ENCODE results near the gene RNF169.

RNF169 gene

GRCh38 chr11:74719011-74719410 is 29.6 kb upstream of the RNF169 start:
- CTCF ChIA-PET = no interaction called here
- H3K27me3 Mint-ChIP-seq = peaks cover 27% of the 10 kb centered on the region
- no peaks in the 10 kb centered on the region for H3K36me3 Mint-ChIP-seq
- no peaks in the 10 kb centered on the region for H3K4me1 Mint-ChIP-seq
- no peak overlapping the region for H3K4me3 Mint-ChIP-seq
- H3K9me3 Mint-ChIP-seq = no peaks in the 10 kb centered on the region
- DNase-seq = no peak
- no peak overlapping the region for H3K27ac Mint-ChIP-seq

DNA sequence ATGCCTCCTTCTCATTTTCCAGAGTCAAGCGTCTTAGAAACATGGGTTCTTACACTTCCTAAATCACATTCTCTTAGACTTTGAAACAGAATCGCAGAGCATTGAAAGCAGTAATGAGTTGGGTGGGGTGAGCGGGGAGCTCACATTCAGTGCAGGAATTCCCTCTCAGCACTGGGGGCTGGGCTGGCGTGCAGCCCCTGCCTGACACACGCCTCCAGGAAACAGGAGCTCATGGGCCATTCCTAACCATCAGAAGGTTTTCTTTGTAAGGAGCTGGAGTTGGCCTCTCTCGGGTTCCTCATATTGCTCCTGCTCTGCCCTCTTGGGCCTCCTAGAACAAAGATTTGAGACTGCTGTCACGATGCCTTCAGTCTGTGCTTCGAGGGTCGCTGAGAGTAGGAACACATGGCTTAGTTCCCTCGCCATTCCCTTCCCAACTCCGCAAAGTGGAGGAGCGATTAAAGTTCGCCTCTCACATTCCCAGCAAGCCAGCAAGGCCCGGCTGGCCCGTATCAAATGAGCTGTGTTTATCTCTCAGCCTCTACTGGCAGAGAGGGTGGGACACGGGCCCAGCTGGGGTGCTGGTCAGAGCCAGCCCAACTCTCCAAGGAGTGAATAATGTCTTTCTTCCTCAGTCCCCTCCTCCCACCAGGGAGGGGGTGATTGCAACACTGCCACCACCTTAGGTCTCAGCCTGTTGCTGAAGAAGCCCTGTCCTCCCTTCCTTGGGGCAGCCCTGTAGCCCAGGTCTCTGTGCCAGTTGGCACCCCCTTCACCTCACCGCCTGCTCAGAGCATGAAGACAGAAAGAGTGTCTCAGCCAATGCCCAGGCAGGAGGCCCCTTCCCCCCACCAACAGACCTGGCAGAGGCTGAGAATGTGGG is 27.8 kb upstream of the RNF169 start:
- no peak for DNase-seq
- Mint-ChIP-seq H3K4me3 (no peak overlapping the region), H3K9me3 (no peaks in the 10 kb centered on the region), H3K27me3 (peaks cover 43% of the 10 kb centered on the region), H3K27ac (no peak overlapping the region), H3K4me1 (no peaks in the 10 kb centered on the region), H3K36me3 (no peaks in the 10 kb centered on the region)
- CTCF ChIA-PET = interaction anchor here (2.1 kb wide), 1 partner anchor 20 kb away, joined by 10 read pairs; no protein-coding TSS in a partner anchor

- H3K4me1 Mint-ChIP-seq = no peaks in the 10 kb centered on the region
- CTCF ChIA-PET = interaction anchor here (2.1 kb wide), 1 partner anchor 20 kb away, joined by 10 read pairs; no protein-coding TSS in a partner anchor
- H3K27me3 Mint-ChIP-seq = peaks cover 46% of the 10 kb centered on the region
- H3K36me3 Mint-ChIP-seq = no peaks in the 10 kb centered on the region
- no peak for DNase-seq
- no peak overlapping the region for H3K27ac Mint-ChIP-seq
- no peaks in the 10 kb centered on the region for H3K9me3 Mint-ChIP-seq
- H3K4me3 Mint-ChIP-seq = no peak overlapping the region
These were observed 27.2 kb upstream of the RNF169 start for GRCh38 chr11:74721479-74721835.

- no peaks in the 10 kb centered on the region for H3K9me3 Mint-ChIP-seq
- no peaks in the 10 kb centered on the region for H3K4me1 Mint-ChIP-seq
- H3K27me3 Mint-ChIP-seq = peaks cover 56% of the 10 kb centered on the region
- no peak overlapping the region for H3K4me3 Mint-ChIP-seq
- no peak for DNase-seq
- CTCF ChIA-PET = interaction anchor here (2.7 to 4.8 kb wide), 2 partner anchors 11 to 22 kb away, joined by 8 to 62 read pairs; no protein-coding TSS in a partner anchor
- H3K27ac Mint-ChIP-seq = no peak overlapping the region
- no peaks in the 10 kb centered on the region for H3K36me3 Mint-ChIP-seq
These were observed 25.1 kb upstream of the RNF169 start for GRCh38 chr11:74723511-74723910.

DNA sequence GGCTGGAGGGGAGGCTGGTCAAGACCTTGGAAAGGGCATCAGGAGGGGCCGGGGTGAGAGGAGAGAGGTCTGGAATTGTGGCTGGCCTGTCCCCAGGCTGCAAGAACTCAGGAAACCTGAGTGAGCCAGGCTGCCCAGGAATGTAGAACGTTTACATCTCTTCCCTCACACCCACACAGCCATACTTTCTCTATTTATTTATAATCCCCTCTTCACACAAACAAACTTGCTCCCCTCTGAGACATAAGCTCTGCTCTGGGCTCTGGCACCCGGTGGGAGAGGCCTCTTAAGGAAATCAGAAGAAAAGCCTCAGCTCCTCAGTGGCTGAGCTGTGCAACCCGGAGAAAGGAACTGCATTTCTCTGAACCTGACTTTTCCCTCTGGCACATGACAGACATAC is 22.9 kb upstream of the RNF169 start:
- peaks cover 78% of the 10 kb centered on the region for H3K27me3 Mint-ChIP-seq
- no peak for DNase-seq
- H3K9me3 Mint-ChIP-seq = no peaks in the 10 kb centered on the region
- H3K4me3 Mint-ChIP-seq = no peak overlapping the region
- CTCF ChIA-PET = interaction anchor here (0.8 to 4.8 kb wide), 14 partner anchors 9 to 276 kb away, joined by 3 to 62 read pairs (median 4); no protein-coding TSS in a partner anchor
- no peaks in the 10 kb centered on the region for H3K36me3 Mint-ChIP-seq
- H3K27ac Mint-ChIP-seq = no peak overlapping the region
- no peaks in the 10 kb centered on the region for H3K4me1 Mint-ChIP-seq

DNA sequence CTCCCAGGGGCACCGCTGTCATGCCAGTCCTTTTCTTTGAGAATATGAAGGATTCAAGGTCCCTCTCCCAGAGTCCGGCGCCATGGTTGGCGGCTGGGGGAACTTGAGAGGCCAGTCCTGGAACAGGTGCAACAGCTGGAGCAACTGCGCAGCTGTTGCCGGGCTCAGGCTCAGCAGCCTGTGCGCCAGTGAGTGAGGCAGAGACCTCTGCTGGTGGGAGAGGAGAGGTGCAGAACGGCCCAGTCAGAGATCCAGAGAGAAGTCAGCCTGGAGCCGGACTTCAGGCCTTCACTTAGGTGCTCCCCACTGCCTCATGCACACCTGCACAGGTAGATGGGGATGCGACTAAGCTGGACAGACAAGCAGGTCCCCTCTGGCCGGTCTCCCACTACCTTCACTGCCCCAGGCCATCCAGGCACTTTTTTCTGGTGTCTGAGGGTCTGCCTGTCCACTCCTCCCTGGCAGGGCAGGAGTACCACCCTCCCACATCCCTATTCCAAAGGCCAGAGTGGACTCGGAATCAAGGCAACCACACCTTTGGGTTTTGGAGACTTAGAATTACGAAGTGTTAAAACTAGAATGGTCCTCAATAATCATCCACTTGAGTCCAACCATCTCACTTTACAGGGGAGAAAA is 22.0 kb upstream of the RNF169 start:
- Mint-ChIP-seq H3K27ac (no peak overlapping the region), H3K4me1 (no peaks in the 10 kb centered on the region), H3K9me3 (no peaks in the 10 kb centered on the region), H3K36me3 (no peaks in the 10 kb centered on the region), H3K4me3 (no peak overlapping the region), H3K27me3 (peaks cover 84% of the 10 kb centered on the region)
- CTCF ChIA-PET = interaction anchor here (0.6 to 4.8 kb wide), 15 partner anchors 12 to 275 kb away, joined by 3 to 62 read pairs (median 4); no protein-coding TSS in a partner anchor
- peak; percentile 68 for DNase-seq

DNA sequence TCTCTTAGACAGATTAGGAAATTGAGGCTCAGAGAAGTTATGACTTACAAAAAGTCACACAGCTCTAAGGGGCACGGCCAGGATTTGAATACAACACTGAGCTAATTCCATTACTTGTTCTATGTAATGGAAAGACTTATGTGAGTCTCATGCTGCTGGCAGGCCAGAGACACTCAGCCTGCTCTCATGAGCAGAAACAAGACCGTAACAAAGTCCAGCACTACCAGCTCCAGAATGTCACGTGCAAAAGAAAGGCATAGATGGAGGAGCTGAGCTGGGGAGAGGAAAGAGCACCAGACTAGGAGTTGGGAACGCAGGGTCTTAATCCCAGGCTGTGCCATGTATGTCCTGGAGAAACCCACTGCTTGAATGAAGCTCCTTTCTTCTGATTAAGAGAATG is 19.3 kb upstream of the RNF169 start:
- H3K9me3 Mint-ChIP-seq = no peaks in the 10 kb centered on the region
- no peaks in the 10 kb centered on the region for H3K4me1 Mint-ChIP-seq
- no peak overlapping the region for H3K27ac Mint-ChIP-seq
- no peaks in the 10 kb centered on the region for H3K36me3 Mint-ChIP-seq
- H3K27me3 Mint-ChIP-seq = peaks cover 95% of the 10 kb centered on the region
- no peak for DNase-seq
- CTCF ChIA-PET = interaction anchor here (2.4 to 3.9 kb wide), 2 partner anchors 10 to 28 kb away, joined by 9 to 26 read pairs; no protein-coding TSS in a partner anchor
- H3K4me3 Mint-ChIP-seq = no peak overlapping the region

GRCh38 chr11:74730571-74731260 is 17.9 kb upstream of the RNF169 start:
- Mint-ChIP-seq H3K27me3 (peaks cover 90% of the 10 kb centered on the region), H3K4me1 (no peaks in the 10 kb centered on the region), H3K27ac (no peak overlapping the region), H3K4me3 (no peak overlapping the region), H3K9me3 (no peaks in the 10 kb centered on the region), H3K36me3 (no peaks in the 10 kb centered on the region)
- CTCF ChIA-PET = interaction anchor here (2.4 to 3.9 kb wide), 2 partner anchors 8 to 29 kb away, joined by 9 to 26 read pairs; no protein-coding TSS in a partner anchor
- DNase-seq = no peak

GRCh38 chr11:74731301-74732094 is 17.2 kb upstream of the RNF169 start, which contains the start of gene CHRDL2:
TSS of gene CHRDL2 (minus strand) at chr11:74731426. CDS start at chr11:74730888, 538 bp downstream.
- CTCF ChIA-PET = interaction anchor here (0.8 to 2.5 kb wide), 3 partner anchors 29 to 296 kb away, joined by 3 to 6 read pairs (median 3); no protein-coding TSS in a partner anchor
- DNase-seq = no peak
- no peaks in the 10 kb centered on the region for H3K4me1 Mint-ChIP-seq
- H3K9me3 Mint-ChIP-seq = no peaks in the 10 kb centered on the region
- peaks cover 84% of the 10 kb centered on the region for H3K27me3 Mint-ChIP-seq
- no peak within 1 kb of the TSS for H3K27ac Mint-ChIP-seq
- no peak within 1 kb of the TSS for H3K4me3 Mint-ChIP-seq
- H3K36me3 Mint-ChIP-seq = no peaks in the 10 kb centered on the region

- Mint-ChIP-seq H3K4me3 (no peak overlapping the region), H3K27me3 (peaks cover 69% of the 10 kb centered on the region), H3K27ac (no peak overlapping the region), H3K4me1 (no peaks in the 10 kb centered on the region), H3K9me3 (no peaks in the 10 kb centered on the region), H3K36me3 (no peaks in the 10 kb centered on the region)
- CTCF ChIA-PET = interaction anchor here (1.6 kb wide), 1 partner anchor 10 kb away, joined by 8 read pairs; no protein-coding TSS in a partner anchor
- no peak for DNase-seq
These were observed 14.1 kb upstream of the RNF169 start for GRCh38 chr11:74734559-74734925.

- Mint-ChIP-seq H3K27ac (no peak overlapping the region), H3K4me3 (no peak overlapping the region), H3K4me1 (no peaks in the 10 kb centered on the region), H3K9me3 (no peaks in the 10 kb centered on the region), H3K36me3 (no peaks in the 10 kb centered on the region), H3K27me3 (peaks cover 65% of the 10 kb centered on the region)
- CTCF ChIA-PET = interaction anchor here (1.6 kb wide), 1 partner anchor 11 kb away, joined by 8 read pairs; no protein-coding TSS in a partner anchor
- no peak for DNase-seq
These were observed 13.2 kb upstream of the RNF169 start for GRCh38 chr11:74735365-74735928.

DNA sequence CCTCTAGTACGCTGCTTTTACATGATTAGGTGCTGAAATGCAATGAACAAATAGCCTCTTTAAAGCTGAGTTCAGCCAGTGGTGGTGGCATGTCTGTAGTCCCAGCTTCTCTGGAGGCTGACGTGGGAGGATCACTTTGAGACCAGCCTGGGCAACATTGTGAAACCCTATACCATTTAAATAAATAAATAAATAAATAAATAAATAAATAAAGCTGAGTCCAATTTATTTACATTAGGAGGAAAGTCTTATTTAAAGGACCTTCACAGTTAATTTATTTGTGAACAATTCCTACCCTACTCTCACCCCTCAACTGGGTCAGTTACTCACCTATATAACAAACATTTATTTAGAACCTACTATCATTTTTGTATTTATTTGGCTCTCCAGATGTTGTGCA is 12.6 kb upstream of the RNF169 start:
- Mint-ChIP-seq H3K27me3 (peaks cover 59% of the 10 kb centered on the region), H3K36me3 (no peaks in the 10 kb centered on the region)

More for the DNA sequence above, 12.6 kb upstream of the RNF169 start:
- Mint-ChIP-seq H3K9me3 (no peaks in the 10 kb centered on the region), H3K27ac (no peak overlapping the region), H3K4me1 (no peaks in the 10 kb centered on the region), H3K4me3 (no peak overlapping the region)
- CTCF ChIA-PET = no interaction called here
- no peak for DNase-seq

Data from activated naive CD4-positive, alpha-beta T cell treated with anti-CD3 and anti-CD28 coated beads, Interleukin-2, amount 10 ng/mL, durations not matched to agents 7 days and 5 days (primary cell).